Astrocyte (in vitro differentiated cells and primary cell): Measurements from ENCODE around the gene GPC5. TPM values are rescaled to one million over a fixed set of nuclear protein-coding genes. Genes with fewer than 3 reads are reported as not detected.
A peak's percentile ranks its signal among the peaks of the same experiment; 100 is the strongest.
"Not testable (repeated sequence)": the region's sequence is repeated elsewhere in the genome, so short reads cannot be mapped to it uniquely, and the experiment has no call there.

Source experiments
- DNase-seq: peaks from one replicate; pipeline ENCODE4 v3.0.0-alpha.2; 2010; ENCODE audit warnings: low read depth
- FAIRE-seq: peaks from 2 replicates; lab custom pipeline; 2011; peaks lifted over from hg19 to GRCh38; lab: Jason Lieb, UNC
- H2AFZ ChIP-seq: 2 replicates; pipeline ENCODE4 v1.6.0; 2012; ENCODE audit warnings: low read depth, low read length, inconsistent platforms
- H3K27ac ChIP-seq: 2 replicates; pipeline ENCODE4 v1.5.1; 2011; ENCODE audit warnings: low read depth, low read length, inconsistent platforms
- H3K27me3 ChIP-seq: 2 replicates; pipeline ENCODE4 v1.6.0; 2011; ENCODE audit warnings: low read length, inconsistent platforms; ENCODE audit not compliant: insufficient read depth
- H3K36me3 ChIP-seq: 2 replicates; pipeline ENCODE4 v1.5.1; 2011; ENCODE audit warnings: low read length, inconsistent platforms; ENCODE audit not compliant: insufficient read depth
- H3K4me1 ChIP-seq: 2 replicates; pipeline ENCODE4 v1.5.1; 2011; ENCODE audit warnings: low read length, inconsistent platforms; ENCODE audit not compliant: insufficient read depth
- H3K4me2 ChIP-seq: 2 replicates; pipeline ENCODE4 v1.6.0; 2012; ENCODE audit warnings: low read length, inconsistent platforms
- H3K4me3 ChIP-seq: 2 replicates; pipeline ENCODE4 v1.5.1; 2011; ENCODE audit warnings: low read depth, mild to moderate bottlenecking, low read length, inconsistent platforms; ENCODE audit not compliant: insufficient read depth
- H3K79me2 ChIP-seq: 2 replicates; pipeline ENCODE4 v1.6.0; 2012; ENCODE audit warnings: mild to moderate bottlenecking, low read length, inconsistent platforms; ENCODE audit not compliant: insufficient read depth
- H3K9ac ChIP-seq: 2 replicates; pipeline ENCODE4 v1.6.0; 2012; ENCODE audit warnings: mild to moderate bottlenecking, low read length, inconsistent platforms
- H3K9me3 ChIP-seq: 2 replicates; pipeline ENCODE4 v1.5.1; 2012; ENCODE audit warnings: low read depth, mild to moderate bottlenecking, low read length, inconsistent platforms; ENCODE audit not compliant: insufficient read depth
- H4K20me1 ChIP-seq: 2 replicates; pipeline ENCODE4 v1.6.0; 2012; ENCODE audit warnings: low read length, inconsistent platforms; ENCODE audit not compliant: insufficient read depth
- H3K27ac Mint-ChIP-seq: one replicate; pipeline ENCODE4 v1.8.0; 2021; ENCODE audit warnings: mild to moderate bottlenecking, mixed read lengths; ENCODE audit not compliant: unreplicated experiment
- H3K27me3 Mint-ChIP-seq: one replicate; pipeline ENCODE4 v1.8.0; 2021; ENCODE audit warnings: low read depth, mixed read lengths; ENCODE audit not compliant: unreplicated experiment
- H3K36me3 Mint-ChIP-seq: one replicate; pipeline ENCODE4 v1.8.0; 2021; ENCODE audit warnings: low read depth, mixed read lengths; ENCODE audit not compliant: unreplicated experiment
- H3K4me1 Mint-ChIP-seq: one replicate; pipeline ENCODE4 v1.8.0; 2021; ENCODE audit warnings: low read depth, mixed read lengths; ENCODE audit not compliant: unreplicated experiment
- H3K4me3 Mint-ChIP-seq: one replicate; pipeline ENCODE4 v1.8.0; 2021; ENCODE audit warnings: mild to moderate bottlenecking, moderate library complexity, mixed read lengths; ENCODE audit not compliant: unreplicated experiment
- H3K9me3 Mint-ChIP-seq: one replicate; pipeline ENCODE4 v1.8.0; 2021; ENCODE audit warnings: mild to moderate bottlenecking, mixed read lengths; ENCODE audit not compliant: unreplicated experiment
- EZH2 ChIP-seq: IDR thresholded peaks from 2 replicates; pipeline ENCODE4 v1.6.1; 2012; ENCODE audit warnings: mild to moderate bottlenecking, low read length, inconsistent platforms; ENCODE audit not compliant: insufficient read depth
- total RNA-seq: library from RNA; stranded (reverse); gene quantifications from 2 replicates; pipeline ENCODE4 v1.2.1, GENCODE V29; 2021
- TF ChIP-seq, protein P1 (sequence below): IDR thresholded peaks from 2 replicates; pipeline ENCODE4 v1.5.1; 2011; ENCODE audit warnings: low read depth, mild to moderate bottlenecking, inconsistent platforms, low read length, moderate library complexity; ENCODE audit not compliant: insufficient read depth

Gene GPC5
- total RNA-seq, 1 donor from 2014 or later, result 1.1 TPM

DNA sequence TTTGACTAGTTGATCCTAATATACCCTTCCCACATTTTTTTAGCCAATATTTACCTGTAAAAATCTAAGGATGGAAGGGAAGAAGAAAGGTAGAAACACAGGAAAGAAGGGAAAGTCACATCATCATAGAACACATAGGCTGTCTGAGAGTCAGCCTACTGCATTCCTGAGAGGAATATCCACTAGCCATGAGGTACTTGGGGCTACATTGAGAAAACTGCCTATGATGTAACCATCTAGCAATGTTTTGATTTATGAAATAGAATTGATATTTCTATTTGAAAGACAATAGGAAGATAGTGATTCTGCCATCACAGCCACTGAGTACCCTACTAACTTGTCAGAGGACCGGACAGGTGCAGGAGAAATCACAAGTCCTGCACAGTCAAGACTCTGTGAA, 873.8 kb downstream of the GPC5 start:
- Histone ChIP-seq H3K9ac (no peak overlapping the region), H2AFZ (no peak overlapping the region), H3K4me2 (no peak overlapping the region), H3K27me3 (no peaks in the 10 kb centered on the region), H4K20me1 (no peaks in the 10 kb centered on the region), H3K36me3 (no peaks in the 10 kb centered on the region), H3K27ac (no peak overlapping the region), H3K4me1 (no peaks in the 10 kb centered on the region), H3K79me2 (no peaks in the 10 kb centered on the region), H3K4me3 (no peak overlapping the region), H3K9me3 (no peaks in the 10 kb centered on the region)
- no peak overlapping the region for H3K4me3 Mint-ChIP-seq
- H3K27me3 Mint-ChIP-seq, result no peaks in the 10 kb centered on the region
- no peak for FAIRE-seq
- no peaks in the 10 kb centered on the region for H3K4me1 Mint-ChIP-seq
- TF ChIP-seq EZH2, result no peak
- TF ChIP-seq, protein P1, sequence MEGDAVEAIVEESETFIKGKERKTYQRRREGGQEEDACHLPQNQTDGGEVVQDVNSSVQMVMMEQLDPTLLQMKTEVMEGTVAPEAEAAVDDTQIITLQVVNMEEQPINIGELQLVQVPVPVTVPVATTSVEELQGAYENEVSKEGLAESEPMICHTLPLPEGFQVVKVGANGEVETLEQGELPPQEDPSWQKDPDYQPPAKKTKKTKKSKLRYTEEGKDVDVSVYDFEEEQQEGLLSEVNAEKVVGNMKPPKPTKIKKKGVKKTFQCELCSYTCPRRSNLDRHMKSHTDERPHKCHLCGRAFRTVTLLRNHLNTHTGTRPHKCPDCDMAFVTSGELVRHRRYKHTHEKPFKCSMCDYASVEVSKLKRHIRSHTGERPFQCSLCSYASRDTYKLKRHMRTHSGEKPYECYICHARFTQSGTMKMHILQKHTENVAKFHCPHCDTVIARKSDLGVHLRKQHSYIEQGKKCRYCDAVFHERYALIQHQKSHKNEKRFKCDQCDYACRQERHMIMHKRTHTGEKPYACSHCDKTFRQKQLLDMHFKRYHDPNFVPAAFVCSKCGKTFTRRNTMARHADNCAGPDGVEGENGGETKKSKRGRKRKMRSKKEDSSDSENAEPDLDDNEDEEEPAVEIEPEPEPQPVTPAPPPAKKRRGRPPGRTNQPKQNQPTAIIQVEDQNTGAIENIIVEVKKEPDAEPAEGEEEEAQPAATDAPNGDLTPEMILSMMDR, result no peak
- no peaks in the 10 kb centered on the region for H3K36me3 Mint-ChIP-seq
- H3K27ac Mint-ChIP-seq, result no peak overlapping the region
- no peaks in the 10 kb centered on the region for H3K9me3 Mint-ChIP-seq
- no peak for DNase-seq

DNA sequence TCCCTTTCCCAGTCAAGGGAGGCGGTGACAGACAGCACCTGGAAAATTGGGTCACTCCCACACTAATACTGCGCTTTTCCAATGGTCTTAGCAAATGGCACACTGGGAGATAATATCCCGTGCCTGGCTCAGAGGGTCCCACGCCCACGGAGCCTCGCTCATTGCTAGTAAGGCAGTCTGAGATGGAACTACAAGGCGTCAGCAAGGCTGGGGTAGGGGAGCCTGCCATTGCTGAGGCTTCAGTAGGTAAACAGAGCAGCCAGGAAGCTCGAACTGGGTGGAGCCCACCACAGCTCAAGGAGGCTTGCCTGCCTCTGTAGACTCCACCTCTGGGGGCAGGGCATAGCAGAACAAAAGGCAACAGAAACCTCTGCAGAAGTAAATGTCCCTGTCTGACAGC, 882.6 kb downstream of the GPC5 start:
- H3K27ac ChIP-seq, H3K36me3 ChIP-seq, H2AFZ ChIP-seq, H3K36me3 Mint-ChIP-seq, H3K4me1 ChIP-seq, H3K9ac ChIP-seq, H3K27me3 Mint-ChIP-seq, H3K79me2 ChIP-seq, H3K27me3 ChIP-seq, DNase-seq, H3K4me1 Mint-ChIP-seq, H3K9me3 ChIP-seq, FAIRE-seq, H3K4me3 ChIP-seq, H3K4me2 ChIP-seq, H3K4me3 Mint-ChIP-seq, H4K20me1 ChIP-seq, H3K27ac Mint-ChIP-seq: not testable (repeated sequence)
- H3K9me3 Mint-ChIP-seq, result peaks cover 11% of the 10 kb centered on the region

DNA sequence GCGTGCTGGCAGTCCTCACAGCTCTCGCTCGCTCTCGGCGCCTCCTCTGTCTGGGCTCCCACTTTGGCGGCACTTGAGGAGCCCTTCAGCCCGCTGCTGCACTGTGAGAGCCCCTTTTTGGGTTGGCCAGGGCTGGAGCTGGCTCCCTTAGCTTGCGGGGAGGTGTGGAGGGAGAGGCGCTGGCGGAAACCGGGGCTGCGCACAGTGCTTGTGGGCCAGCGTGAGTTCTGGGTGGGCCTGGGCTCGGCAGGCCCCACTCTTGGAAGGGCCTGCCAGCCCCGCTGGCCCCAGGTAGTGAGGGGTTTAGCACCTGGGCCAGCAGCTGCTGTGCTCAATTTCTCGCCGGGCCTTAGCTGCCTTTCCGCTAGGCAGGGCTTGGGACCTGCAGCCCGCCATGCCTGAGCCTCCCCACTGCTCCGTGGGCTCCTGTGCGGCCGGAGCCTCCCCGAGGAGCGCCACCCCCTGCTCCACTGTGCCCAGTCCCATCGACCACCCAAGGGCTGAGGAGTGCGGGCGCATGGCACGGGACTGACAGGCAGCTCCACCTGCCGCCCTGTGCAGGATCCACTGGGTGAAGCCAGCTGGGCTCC, 892.4 kb downstream of the GPC5 start:
- H3K4me3 Mint-ChIP-seq, H3K27me3 ChIP-seq, H3K9ac ChIP-seq, H3K4me3 ChIP-seq, FAIRE-seq, H3K4me1 Mint-ChIP-seq, H4K20me1 ChIP-seq, H3K36me3 Mint-ChIP-seq, H3K27me3 Mint-ChIP-seq, H2AFZ ChIP-seq, H3K36me3 ChIP-seq, H3K27ac Mint-ChIP-seq, H3K4me2 ChIP-seq, H3K27ac ChIP-seq, H3K9me3 ChIP-seq, H3K4me1 ChIP-seq, H3K79me2 ChIP-seq, DNase-seq: not testable (repeated sequence)
- peaks cover 13% of the 10 kb centered on the region for H3K9me3 Mint-ChIP-seq

DNA sequence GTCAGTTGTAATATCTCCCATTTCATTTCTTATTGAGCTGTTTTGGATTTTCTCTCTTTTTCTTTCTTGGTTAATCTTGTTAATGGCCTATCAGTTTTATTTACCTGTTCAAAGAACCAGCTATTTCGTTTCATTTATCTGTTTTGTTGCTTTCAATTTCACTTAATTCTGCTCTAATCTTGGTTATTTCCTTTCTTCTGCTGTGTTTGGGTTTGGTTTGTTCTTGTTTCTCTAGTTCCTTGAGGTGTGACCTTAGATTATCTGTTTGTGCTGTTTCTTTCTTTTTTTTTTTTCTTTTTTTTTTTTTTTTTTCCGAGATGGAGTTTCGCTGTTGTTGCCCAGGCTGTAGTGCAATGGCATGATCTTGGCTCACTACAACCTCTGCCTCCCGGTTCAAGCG, 896.1 kb downstream of the GPC5 start:
- not testable (repeated sequence) for H3K9me3 ChIP-seq, H3K4me2 ChIP-seq, DNase-seq, H3K36me3 Mint-ChIP-seq, H3K79me2 ChIP-seq, H3K27me3 Mint-ChIP-seq, H3K4me1 Mint-ChIP-seq, FAIRE-seq, H3K4me3 ChIP-seq, H3K27me3 ChIP-seq, H3K9ac ChIP-seq, H3K36me3 ChIP-seq, H3K4me1 ChIP-seq, H3K27ac ChIP-seq, H3K4me3 Mint-ChIP-seq, H4K20me1 ChIP-seq, H2AFZ ChIP-seq
- peaks cover 12% of the 10 kb centered on the region for H3K9me3 Mint-ChIP-seq
- peak overlapping the region; percentile 58 for H3K27ac Mint-ChIP-seq

- FAIRE-seq, H3K27me3 ChIP-seq, H3K27me3 Mint-ChIP-seq, H4K20me1 ChIP-seq, H3K36me3 Mint-ChIP-seq, H3K27ac ChIP-seq, DNase-seq, H2AFZ ChIP-seq, H3K4me2 ChIP-seq, H3K79me2 ChIP-seq, H3K4me3 ChIP-seq, H3K36me3 ChIP-seq, H3K4me1 Mint-ChIP-seq, H3K9me3 ChIP-seq, H3K4me1 ChIP-seq, H3K27ac Mint-ChIP-seq, H3K4me3 Mint-ChIP-seq, H3K9ac ChIP-seq: not testable (repeated sequence)
- peaks cover 12% of the 10 kb centered on the region for H3K9me3 Mint-ChIP-seq
Observed at GRCh38 chr13:92296154-92296671, 897.8 kb downstream of the GPC5 start.
